ENCODE data around the gene CYFIP2.

Gene CYFIP2

DNA sequence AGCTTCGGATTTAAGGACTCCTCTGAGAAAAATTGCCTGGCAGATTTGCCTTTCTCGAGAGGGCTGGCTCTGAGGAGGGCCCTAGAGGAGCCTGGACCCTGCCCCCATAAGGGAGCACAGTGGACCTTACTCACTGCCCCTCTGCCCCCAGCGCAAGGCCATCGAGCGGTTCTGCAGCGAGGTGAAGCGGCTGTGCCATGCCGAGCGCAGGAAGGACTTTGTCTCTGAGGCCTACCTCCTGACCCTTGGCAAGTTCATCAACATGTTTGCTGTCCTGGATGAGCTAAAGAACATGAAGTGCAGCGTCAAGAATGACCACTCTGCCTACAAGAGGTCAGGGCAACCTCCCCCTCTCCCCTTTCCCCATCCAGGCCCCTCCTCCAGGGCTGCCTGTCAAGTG lies 34.6 kb downstream of the CYFIP2 start:
- H3K4me3 ChIP-seq (replicated peaks; ENCODE audit: insufficient read depth, low read length), result no peak overlapping the region
- no peak overlapping the region for H3K27ac ChIP-seq (replicated peaks)
- TF ChIP-seq, protein P1, sequence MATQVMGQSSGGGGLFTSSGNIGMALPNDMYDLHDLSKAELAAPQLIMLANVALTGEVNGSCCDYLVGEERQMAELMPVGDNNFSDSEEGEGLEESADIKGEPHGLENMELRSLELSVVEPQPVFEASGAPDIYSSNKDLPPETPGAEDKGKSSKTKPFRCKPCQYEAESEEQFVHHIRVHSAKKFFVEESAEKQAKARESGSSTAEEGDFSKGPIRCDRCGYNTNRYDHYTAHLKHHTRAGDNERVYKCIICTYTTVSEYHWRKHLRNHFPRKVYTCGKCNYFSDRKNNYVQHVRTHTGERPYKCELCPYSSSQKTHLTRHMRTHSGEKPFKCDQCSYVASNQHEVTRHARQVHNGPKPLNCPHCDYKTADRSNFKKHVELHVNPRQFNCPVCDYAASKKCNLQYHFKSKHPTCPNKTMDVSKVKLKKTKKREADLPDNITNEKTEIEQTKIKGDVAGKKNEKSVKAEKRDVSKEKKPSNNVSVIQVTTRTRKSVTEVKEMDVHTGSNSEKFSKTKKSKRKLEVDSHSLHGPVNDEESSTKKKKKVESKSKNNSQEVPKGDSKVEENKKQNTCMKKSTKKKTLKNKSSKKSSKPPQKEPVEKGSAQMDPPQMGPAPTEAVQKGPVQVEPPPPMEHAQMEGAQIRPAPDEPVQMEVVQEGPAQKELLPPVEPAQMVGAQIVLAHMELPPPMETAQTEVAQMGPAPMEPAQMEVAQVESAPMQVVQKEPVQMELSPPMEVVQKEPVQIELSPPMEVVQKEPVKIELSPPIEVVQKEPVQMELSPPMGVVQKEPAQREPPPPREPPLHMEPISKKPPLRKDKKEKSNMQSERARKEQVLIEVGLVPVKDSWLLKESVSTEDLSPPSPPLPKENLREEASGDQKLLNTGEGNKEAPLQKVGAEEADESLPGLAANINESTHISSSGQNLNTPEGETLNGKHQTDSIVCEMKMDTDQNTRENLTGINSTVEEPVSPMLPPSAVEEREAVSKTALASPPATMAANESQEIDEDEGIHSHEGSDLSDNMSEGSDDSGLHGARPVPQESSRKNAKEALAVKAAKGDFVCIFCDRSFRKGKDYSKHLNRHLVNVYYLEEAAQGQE (IDR thresholded peaks at IDR 0.05; ENCODE audit: insufficient replicate concordance, low read depth), result no peak
- no peak for TF ChIP-seq GABPA (IDR thresholded peaks at IDR 0.05; ENCODE audit: low read depth)
- TF ChIP-seq, protein P2, sequence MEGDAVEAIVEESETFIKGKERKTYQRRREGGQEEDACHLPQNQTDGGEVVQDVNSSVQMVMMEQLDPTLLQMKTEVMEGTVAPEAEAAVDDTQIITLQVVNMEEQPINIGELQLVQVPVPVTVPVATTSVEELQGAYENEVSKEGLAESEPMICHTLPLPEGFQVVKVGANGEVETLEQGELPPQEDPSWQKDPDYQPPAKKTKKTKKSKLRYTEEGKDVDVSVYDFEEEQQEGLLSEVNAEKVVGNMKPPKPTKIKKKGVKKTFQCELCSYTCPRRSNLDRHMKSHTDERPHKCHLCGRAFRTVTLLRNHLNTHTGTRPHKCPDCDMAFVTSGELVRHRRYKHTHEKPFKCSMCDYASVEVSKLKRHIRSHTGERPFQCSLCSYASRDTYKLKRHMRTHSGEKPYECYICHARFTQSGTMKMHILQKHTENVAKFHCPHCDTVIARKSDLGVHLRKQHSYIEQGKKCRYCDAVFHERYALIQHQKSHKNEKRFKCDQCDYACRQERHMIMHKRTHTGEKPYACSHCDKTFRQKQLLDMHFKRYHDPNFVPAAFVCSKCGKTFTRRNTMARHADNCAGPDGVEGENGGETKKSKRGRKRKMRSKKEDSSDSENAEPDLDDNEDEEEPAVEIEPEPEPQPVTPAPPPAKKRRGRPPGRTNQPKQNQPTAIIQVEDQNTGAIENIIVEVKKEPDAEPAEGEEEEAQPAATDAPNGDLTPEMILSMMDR (IDR thresholded peaks at IDR 0.05; ENCODE audit: insufficient read depth, low read length), result no peak
- TF ChIP-seq POLR2AphosphoS5 (IDR thresholded peaks at IDR 0.05; ENCODE audit: low read depth), result no peak
- no peak for TF ChIP-seq SPI1 (IDR thresholded peaks at IDR 0.05; ENCODE audit: borderline replicate concordance, low read depth)
- DNase-seq (ENCODE audit: low read depth in 1 of 2, low spot score in 1 of 2), result no peak
- no peaks in the 10 kb centered on the region for H3K27me3 ChIP-seq (ENCODE audit: insufficient read depth, poor library complexity, severe bottlenecking)

DNA sequence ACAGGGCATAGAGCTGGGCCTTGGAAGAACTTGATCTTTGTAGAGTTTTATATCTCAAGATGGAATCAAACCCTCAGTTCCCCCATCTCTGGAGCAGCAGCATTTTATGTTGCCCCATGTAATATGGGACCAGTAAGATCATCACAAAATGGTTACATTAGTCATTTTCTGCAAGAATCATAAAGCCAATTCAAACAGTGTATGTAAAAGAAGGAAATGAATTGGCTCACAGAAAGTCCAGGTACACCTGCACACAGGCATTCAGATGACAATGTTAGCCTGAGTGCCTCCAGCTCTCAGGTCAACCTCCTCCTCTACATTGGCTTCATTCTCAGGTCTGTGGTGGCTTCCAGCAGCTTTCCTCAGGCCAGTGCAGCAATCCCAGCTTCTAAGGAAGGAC lies 35.1 kb downstream of the CYFIP2 start:
- Histone ChIP-seq H3K27me3 (ENCODE audit: insufficient read depth, poor library complexity, severe bottlenecking) (no peaks in the 10 kb centered on the region), H3K27ac (replicated peaks) (no peak overlapping the region), H3K4me3 (replicated peaks; ENCODE audit: insufficient read depth, low read length) (no peak overlapping the region)
- DNase-seq (ENCODE audit: low read depth in 1 of 2, low spot score in 1 of 2), result no peak
- TF ChIP-seq POLR2AphosphoS5 (IDR thresholded peaks at IDR 0.05; ENCODE audit: low read depth), result no peak
- no peak for TF ChIP-seq GABPA (IDR thresholded peaks at IDR 0.05; ENCODE audit: low read depth)
- TF ChIP-seq, protein P2 (IDR thresholded peaks at IDR 0.05; ENCODE audit: insufficient read depth, low read length), result no peak
- no peak for TF ChIP-seq SPI1 (IDR thresholded peaks at IDR 0.05; ENCODE audit: borderline replicate concordance, low read depth)
- TF ChIP-seq, protein P1 (IDR thresholded peaks at IDR 0.05; ENCODE audit: insufficient replicate concordance, low read depth), result no peak

DNA sequence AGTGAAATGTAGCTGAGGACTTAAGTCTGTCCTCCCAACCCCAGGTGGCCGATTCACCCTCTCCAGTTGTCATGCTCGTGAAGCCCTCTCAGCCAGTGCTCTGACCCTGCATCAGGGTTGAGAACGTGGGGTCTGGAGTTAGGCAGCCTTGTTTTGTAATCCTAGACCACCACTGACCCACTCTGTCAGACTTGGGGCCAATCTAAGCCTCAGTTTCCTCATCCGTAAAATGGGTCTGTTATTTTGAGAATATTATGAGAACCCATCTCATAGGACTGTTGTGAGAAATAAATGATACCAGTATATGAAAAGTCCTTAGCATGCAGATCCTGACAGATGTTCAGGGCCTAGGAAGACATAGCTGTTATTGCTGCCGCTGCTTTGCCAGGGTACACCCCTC lies 37.1 kb downstream of the CYFIP2 start:
- Histone ChIP-seq H3K27me3 (ENCODE audit: insufficient read depth, poor library complexity, severe bottlenecking) (no peaks in the 10 kb centered on the region), H3K27ac (replicated peaks) (no peak overlapping the region), H3K4me3 (replicated peaks; ENCODE audit: insufficient read depth, low read length) (no peak overlapping the region)
- TF ChIP-seq, protein P1 (IDR thresholded peaks at IDR 0.05; ENCODE audit: insufficient replicate concordance, low read depth), result no peak
- TF ChIP-seq GABPA (IDR thresholded peaks at IDR 0.05; ENCODE audit: low read depth) (no peak), POLR2AphosphoS5 (IDR thresholded peaks at IDR 0.05; ENCODE audit: low read depth) (no peak), SPI1 (IDR thresholded peaks at IDR 0.05; ENCODE audit: borderline replicate concordance, low read depth) (no peak)
- TF ChIP-seq, protein P2 (IDR thresholded peaks at IDR 0.05; ENCODE audit: insufficient read depth, low read length), result no peak
- DNase-seq (ENCODE audit: low read depth in 1 of 2, low spot score in 1 of 2), result no peak

Measured in HL-60 (cell line).